Hepatocyte (in vitro differentiated cells): Measurements from ENCODE around the gene G6PD. TPM values are rescaled to one million over a fixed set of nuclear protein-coding genes. Genes with fewer than 3 reads are reported as not detected.

Experiments used
- DNase-seq: peaks from one replicate; pipeline ENCODE4 v3.0.0-alpha.2; 2016; ENCODE audit warnings: low spot score
- H2AFZ ChIP-seq: fragments of 200-600 bp; sonication (generic); 2 replicates; pipeline ENCODE4 v1.6.0; 2016; ENCODE audit warnings: antibody characterized with exemption, mild to moderate bottlenecking
- H3K27ac ChIP-seq: fragments of 200-600 bp; sonication (generic); 2 replicates; pipeline ENCODE4 v1.5.1; 2016; ENCODE audit warnings: mild to moderate bottlenecking
- H3K27me3 ChIP-seq: fragments of 200-600 bp; sonication (generic); 2 replicates; pipeline ENCODE4 v1.6.1; 2016
- H3K36me3 ChIP-seq: fragments of 200-600 bp; sonication (generic); replicated peaks from 2 replicates; pipeline ENCODE4 v1.5.1; 2016; ENCODE audit warnings: low read depth; ENCODE audit not compliant: insufficient read depth
- H3K4me1 ChIP-seq: fragments of 200-600 bp; sonication (generic); 2 replicates; pipeline ENCODE4 v1.5.1; 2016; ENCODE audit warnings: mild to moderate bottlenecking, moderate library complexity; ENCODE audit not compliant: insufficient read depth
- H3K4me2 ChIP-seq: fragments of 200-600 bp; sonication (generic); 2 replicates; pipeline ENCODE4 v1.6.0; 2016
- H3K4me3 ChIP-seq: fragments of 200-600 bp; sonication (generic); 2 replicates; pipeline ENCODE4 v1.5.1; 2016; ENCODE audit warnings: mild to moderate bottlenecking
- H3K79me2 ChIP-seq: fragments of 200-600 bp; sonication (generic); 2 replicates; pipeline ENCODE4 v1.6.0; 2017; ENCODE audit warnings: mild to moderate bottlenecking
- H3K9me2 ChIP-seq: fragments of 200-600 bp; sonication (generic); replicated peaks from 2 replicates; pipeline ENCODE4 v1.6.0; 2017; ENCODE audit warnings: mild to moderate bottlenecking; ENCODE audit not compliant: insufficient read depth
- H3K9me3 ChIP-seq: fragments of 200-600 bp; sonication (generic); 2 replicates; pipeline ENCODE4 v1.5.1; 2016; ENCODE audit warnings: low read depth, mild to moderate bottlenecking
- H4K20me1 ChIP-seq: fragments of 200-600 bp; sonication (generic); 2 replicates; pipeline ENCODE4 v1.6.0; 2016; ENCODE audit warnings: mild to moderate bottlenecking; ENCODE audit not compliant: insufficient read depth, poor library complexity, severe bottlenecking
- CTCF ChIP-seq: fragments of 200-600 bp; sonication (generic); IDR thresholded peaks from 2 replicates; pipeline ENCODE4 v1.5.1; 2016; ENCODE audit warnings: antibody characterized with exemption, mild to moderate bottlenecking; ENCODE audit not compliant: poor library complexity
- EZH2 ChIP-seq: fragments of 200-600 bp; sonication (generic); IDR thresholded peaks from 2 replicates; pipeline ENCODE4 v1.6.1; 2016; ENCODE audit warnings: antibody characterized with exemption, mild to moderate bottlenecking, borderline replicate concordance
- EZH2phosphoT487 ChIP-seq: fragments of 200-600 bp; sonication (generic); IDR thresholded peaks from one replicate; pipeline ENCODE4 v1.6.1; 2018; ENCODE audit warnings: antibody characterized with exemption, mild to moderate bottlenecking, low read depth, moderate library complexity; ENCODE audit not compliant: unreplicated experiment, severe bottlenecking
- WGBS: methylation state at CpG from one replicate; pipeline ENCODE4 v1.1.6; 2016; ENCODE audit warnings: low lambda C conversion rate; ENCODE audit errors: missing lambda C conversion rate; 5-methylcytosine and 5-hydroxymethylcytosine counted together
- polyA plus RNA-seq: library from polyadenylated mRNA; unstranded; fragments of >200 nt; fragmentation: Nextera tagmentation; extraction: Ambion mirVana; gene quantifications from 2 replicates; pipeline ENCODE4 v1.2.1, GENCODE V29; 2016
- total RNA-seq: library from RNA; depleted of rRNA; stranded (reverse); fragments of >200 nt; gene quantifications from 2 replicates; pipeline ENCODE4 v1.2.3, GENCODE V29; 2014

G6PD gene
- total and polyA plus RNA-seq, 2 experiments from 2014 or later, result 12.8 to 26.2 TPM

GRCh38 chrX:154530286-154530685 lies 16.4 kb downstream of the G6PD start:
- no peaks in the 10 kb centered on the region for H3K9me2 ChIP-seq
- 86% methylated on average over 11 of the region's 11 CpGs for WGBS
- H3K27ac ChIP-seq, result no peak overlapping the region
- peaks cover 11% of the 10 kb centered on the region for H3K4me1 ChIP-seq
- TF ChIP-seq EZH2 (no peak), CTCF (no peak), EZH2phosphoT487 (no peak)
- H4K20me1 ChIP-seq, result no peaks in the 10 kb centered on the region
- H2AFZ ChIP-seq, result no peak overlapping the region
- no peak overlapping the region for H3K4me2 ChIP-seq
- H3K27me3 ChIP-seq, result no peaks in the 10 kb centered on the region
- no peaks in the 10 kb centered on the region for H3K36me3 ChIP-seq
- no peaks in the 10 kb centered on the region for H3K79me2 ChIP-seq
- DNase-seq, result no peak
- no peak overlapping the region for H3K4me3 ChIP-seq
- no peaks in the 10 kb centered on the region for H3K9me3 ChIP-seq

- no peak for DNase-seq
- Histone ChIP-seq H3K9me3 (no peaks in the 10 kb centered on the region), H3K4me2 (no peak overlapping the region), H3K79me2 (no peaks in the 10 kb centered on the region), H3K36me3 (no peaks in the 10 kb centered on the region), H3K9me2 (no peaks in the 10 kb centered on the region), H2AFZ (no peak overlapping the region), H3K4me3 (no peak overlapping the region), H3K27ac (no peak overlapping the region), H4K20me1 (no peaks in the 10 kb centered on the region), H3K27me3 (no peaks in the 10 kb centered on the region), H3K4me1 (peaks cover 11% of the 10 kb centered on the region)
- TF ChIP-seq EZH2 (no peak), CTCF (no peak), EZH2phosphoT487 (no peak)
- WGBS, result 77% methylated on average over 6 of the region's 6 CpGs
These were observed 17.4 kb downstream of the G6PD start for GRCh38 chrX:154529206-154529612.

- Histone ChIP-seq H2AFZ (no peak overlapping the region), H3K4me3 (no peak overlapping the region), H3K9me3 (no peaks in the 10 kb centered on the region), H4K20me1 (no peaks in the 10 kb centered on the region), H3K36me3 (no peaks in the 10 kb centered on the region), H3K4me1 (peaks cover 11% of the 10 kb centered on the region), H3K27ac (peak overlapping the region; percentile 96), H3K79me2 (no peaks in the 10 kb centered on the region), H3K4me2 (peak overlapping the region; percentile 73), H3K27me3 (no peaks in the 10 kb centered on the region), H3K9me2 (no peaks in the 10 kb centered on the region)
- TF ChIP-seq EZH2phosphoT487 (no peak), CTCF (peak; percentile 44), EZH2 (no peak)
- peak; percentile 90 for DNase-seq
- WGBS, result 39% methylated on average over 15 of the region's 15 CpGs
These were observed 19.6 kb downstream of the G6PD start for GRCh38 chrX:154526901-154527675.
